ENCODE data around the gene TRPV5. TPM values are rescaled to one million over a fixed set of nuclear protein-coding genes. Genes with fewer than 3 reads are reported as not detected.

TRPV5 gene
- total and polyA plus RNA-seq, 4 donors = not detected

DNA sequence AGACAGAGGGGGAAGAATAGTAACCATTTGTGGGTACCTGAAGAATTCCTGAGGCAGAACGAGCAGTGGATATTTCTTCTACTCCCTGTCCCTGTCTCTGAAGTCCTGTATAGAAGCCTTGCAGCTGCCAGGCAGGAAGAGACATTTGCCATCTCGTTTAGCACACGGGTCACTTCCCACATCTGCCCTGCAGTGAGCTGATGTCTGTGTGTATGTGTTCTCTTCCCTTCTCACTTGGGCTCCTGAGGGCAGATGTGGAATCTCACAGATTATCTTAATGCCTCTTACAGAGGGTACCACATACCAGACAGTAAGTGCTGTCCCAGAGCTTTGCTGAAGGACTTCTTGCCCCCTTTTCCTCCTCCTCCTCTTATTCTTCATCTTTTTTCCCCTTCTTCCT lies 33.9 kb downstream of the TRPV5 start:
- no peak for ATAC-seq (ENCODE audit: low FRiP score)
- intact Hi-C loops (cut with DNase I) = no loop called here
- Histone ChIP-seq H3K27ac (ENCODE audit: low read depth in 1 of 2, low read length in 2 of 2) (no peak overlapping the region), H3K36me3 (ENCODE audit: control insufficient read depth in 1 of 2, insufficient read depth in 2 of 2, low read length in 1 of 2) (no peaks in the 10 kb centered on the region), H3K4me3 (ENCODE audit: low read length in 2 of 2) (no peak overlapping the region), H3K27me3 (ENCODE audit: control insufficient read depth in 1 of 2, insufficient read depth in 2 of 2, low read length in 1 of 2) (no peaks in the 10 kb centered on the region), H3K9me3 (ENCODE audit: control insufficient read depth, low read length) (peaks cover under 1% of the 10 kb centered on the region), H3K4me1 (ENCODE audit: control insufficient read depth in 1 of 2, insufficient read depth in 2 of 2, low read length in 2 of 2) (no peaks in the 10 kb centered on the region)
- 29 to 46% methylated on average over 3 of the region's 3 CpGs for WGBS, 2 donors
- DNase-seq = no peak

DNA sequence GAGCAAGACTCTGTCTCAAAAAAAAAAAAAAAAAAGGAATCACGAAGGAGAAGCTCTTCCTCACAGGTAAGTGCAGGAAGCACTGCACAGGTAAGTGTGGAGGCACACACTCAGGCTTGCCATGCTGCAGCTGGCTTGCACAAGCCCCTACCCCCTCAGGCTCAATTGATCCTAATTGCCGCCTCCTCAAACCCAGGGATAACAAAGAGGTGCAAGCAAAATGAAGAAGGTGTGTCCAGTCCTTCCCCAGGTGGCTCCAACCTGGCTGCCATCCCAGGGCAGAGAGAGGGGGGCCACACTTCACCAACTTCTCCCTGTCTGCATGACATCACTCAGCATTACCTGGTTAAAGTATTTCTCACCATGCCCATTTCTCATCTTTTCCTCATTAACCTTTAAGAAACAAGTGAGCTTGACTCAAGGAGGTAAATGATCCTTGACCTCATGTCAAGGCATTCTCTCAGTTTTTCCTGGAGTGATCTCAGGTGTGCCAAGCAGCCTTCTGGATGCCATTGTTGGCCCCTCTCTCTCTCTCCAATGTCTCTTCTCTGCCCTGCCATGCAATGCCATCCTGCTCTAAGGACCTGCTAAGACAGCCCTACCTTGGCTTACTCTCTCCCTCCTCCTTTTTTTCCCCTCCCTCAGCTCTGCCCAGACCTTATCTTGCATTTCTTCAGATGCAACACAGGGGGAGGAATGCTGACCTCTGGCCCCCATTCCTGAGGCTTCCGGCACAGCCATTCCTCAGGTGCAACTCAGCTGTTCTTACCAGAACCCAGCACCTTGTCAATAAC lies 35.0 kb downstream of the TRPV5 start:
- Histone ChIP-seq H3K27me3 (ENCODE audit: control insufficient read depth in 1 of 2, insufficient read depth in 2 of 2, low read length in 1 of 2) (no peaks in the 10 kb centered on the region), H3K27ac (ENCODE audit: low read depth in 1 of 2, low read length in 2 of 2) (no peak overlapping the region), H3K36me3 (ENCODE audit: control insufficient read depth in 1 of 2, insufficient read depth in 2 of 2, low read length in 1 of 2) (no peaks in the 10 kb centered on the region), H3K4me3 (ENCODE audit: low read length in 2 of 2) (no peak overlapping the region), H3K4me1 (ENCODE audit: control insufficient read depth in 1 of 2, insufficient read depth in 2 of 2, low read length in 2 of 2) (no peaks in the 10 kb centered on the region), H3K9me3 (ENCODE audit: control insufficient read depth, low read length) (no peaks in the 10 kb centered on the region)
- ATAC-seq (ENCODE audit: low FRiP score) (no peak), DNase-seq (no peak)
- 69 to 79% methylated on average over 3 of the region's 3 CpGs for WGBS, 2 donors
- intact Hi-C loops (cut with DNase I) = no loop called here

DNA sequence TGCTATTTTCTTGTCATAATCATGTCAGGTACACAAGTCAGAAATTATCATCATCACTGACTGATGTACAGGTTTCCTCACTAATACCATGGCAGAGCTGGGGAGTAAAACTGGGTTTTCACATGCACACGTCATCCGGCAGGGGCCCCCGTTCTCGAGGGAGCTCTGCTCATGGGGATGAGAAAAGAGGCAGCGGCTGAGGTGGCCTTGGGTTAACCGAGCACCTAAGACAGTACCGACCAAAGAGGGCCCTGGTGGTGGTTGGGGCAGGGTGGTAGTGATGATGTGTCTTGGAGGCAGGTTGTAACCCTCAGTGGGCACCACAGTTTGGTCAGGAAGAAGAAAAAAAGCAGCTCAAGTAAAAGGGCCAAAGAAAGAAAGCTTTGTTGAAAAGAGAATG lies 35.9 kb downstream of the TRPV5 start:
- Histone ChIP-seq H3K9me3 (ENCODE audit: control insufficient read depth, low read length) (no peaks in the 10 kb centered on the region), H3K27me3 (ENCODE audit: control insufficient read depth in 1 of 2, insufficient read depth in 2 of 2, low read length in 1 of 2) (no peaks in the 10 kb centered on the region), H3K4me1 (ENCODE audit: control insufficient read depth in 1 of 2, insufficient read depth in 2 of 2, low read length in 2 of 2) (no peaks in the 10 kb centered on the region), H3K4me3 (ENCODE audit: low read length in 2 of 2) (no peak overlapping the region), H3K27ac (ENCODE audit: low read depth in 1 of 2, low read length in 2 of 2) (no peak overlapping the region), H3K36me3 (ENCODE audit: control insufficient read depth in 1 of 2, insufficient read depth in 2 of 2, low read length in 1 of 2) (no peaks in the 10 kb centered on the region)
- 87 to 92% methylated on average over 7 of the region's 7 CpGs for WGBS, 2 donors
- DNase-seq = no peak
- ATAC-seq (ENCODE audit: low FRiP score) = no peak
- intact Hi-C loops (cut with DNase I) = no loop called here

DNA sequence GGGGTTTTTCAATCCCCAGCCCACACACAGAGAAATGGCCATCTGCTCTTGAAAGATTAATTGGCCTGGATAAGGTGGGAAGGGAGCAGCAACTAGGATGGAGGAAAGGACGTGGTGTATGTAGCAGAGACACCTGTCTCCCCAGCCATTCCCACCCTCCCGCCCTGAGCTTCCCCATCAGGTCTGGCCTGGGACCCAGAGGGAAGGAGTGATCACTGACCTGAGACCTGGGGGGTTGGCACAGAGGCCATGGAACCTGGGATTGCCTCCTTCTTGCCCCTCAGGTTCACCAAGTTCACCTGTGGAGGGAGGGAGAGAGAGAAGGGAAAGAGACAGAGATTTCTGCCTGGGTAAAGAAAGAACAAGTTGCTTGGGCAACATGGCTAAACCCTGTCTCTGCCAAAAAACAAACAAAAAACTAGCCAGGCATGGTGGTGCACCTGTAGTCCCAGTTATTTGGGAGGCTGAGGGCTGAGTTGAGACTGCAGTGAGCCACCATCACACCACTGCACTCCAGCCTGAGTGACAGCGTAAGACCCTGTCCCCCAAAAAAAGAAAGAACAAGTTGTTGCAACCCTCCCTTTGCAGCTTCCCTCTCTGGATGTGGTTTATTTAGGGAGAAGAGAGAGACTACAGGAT lies 36.7 kb downstream of the TRPV5 start:
- WGBS, 2 donors = 90 to 98% methylated on average over 3 of the region's 3 CpGs
- Histone ChIP-seq H3K27me3 (ENCODE audit: control insufficient read depth in 1 of 2, insufficient read depth in 2 of 2, low read length in 1 of 2) (no peaks in the 10 kb centered on the region), H3K4me3 (ENCODE audit: low read length in 2 of 2) (no peak overlapping the region), H3K36me3 (ENCODE audit: control insufficient read depth in 1 of 2, insufficient read depth in 2 of 2, low read length in 1 of 2) (no peaks in the 10 kb centered on the region), H3K9me3 (ENCODE audit: control insufficient read depth, low read length) (no peaks in the 10 kb centered on the region), H3K4me1 (ENCODE audit: control insufficient read depth in 1 of 2, insufficient read depth in 2 of 2, low read length in 2 of 2) (no peaks in the 10 kb centered on the region), H3K27ac (ENCODE audit: low read depth in 1 of 2, low read length in 2 of 2) (no peak overlapping the region)
- no peak for DNase-seq
- ATAC-seq (ENCODE audit: low FRiP score) = no peak
- intact Hi-C loops (cut with DNase I) = no loop called here

DNA sequence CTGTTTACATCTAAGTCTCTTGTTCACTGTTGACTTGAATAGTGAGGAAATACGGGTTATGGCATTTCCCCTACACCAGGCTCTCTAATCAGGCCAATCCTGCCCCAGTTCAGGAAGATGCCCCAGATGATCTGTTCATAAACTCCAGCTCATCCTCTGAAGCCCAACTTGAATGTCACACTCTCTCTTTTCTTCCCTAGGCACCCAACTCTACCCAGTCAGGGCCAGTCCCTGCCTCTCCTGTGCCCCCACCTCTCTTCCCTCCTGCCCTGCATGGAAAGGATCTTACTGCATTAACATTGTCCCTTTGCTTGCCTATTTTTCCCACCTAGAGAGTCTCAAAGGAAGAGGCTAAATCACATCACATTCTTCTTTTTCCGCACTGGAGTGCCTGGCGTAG lies 37.4 kb downstream of the TRPV5 start:
- intact Hi-C loops (cut with DNase I) = no loop called here
- Histone ChIP-seq H3K9me3 (ENCODE audit: control insufficient read depth, low read length) (no peaks in the 10 kb centered on the region), H3K27ac (ENCODE audit: low read depth in 1 of 2, low read length in 2 of 2) (no peak overlapping the region), H3K4me1 (ENCODE audit: control insufficient read depth in 1 of 2, insufficient read depth in 2 of 2, low read length in 2 of 2) (no peaks in the 10 kb centered on the region), H3K27me3 (ENCODE audit: control insufficient read depth in 1 of 2, insufficient read depth in 2 of 2, low read length in 1 of 2) (no peaks in the 10 kb centered on the region), H3K36me3 (ENCODE audit: control insufficient read depth in 1 of 2, insufficient read depth in 2 of 2, low read length in 1 of 2) (no peaks in the 10 kb centered on the region), H3K4me3 (ENCODE audit: low read length in 2 of 2) (no peak overlapping the region)
- DNase-seq (no peak), ATAC-seq (ENCODE audit: low FRiP score) (no peak)
- WGBS, 2 donors = 94 to 95% methylated on average over 3 of the region's 3 CpGs

DNA sequence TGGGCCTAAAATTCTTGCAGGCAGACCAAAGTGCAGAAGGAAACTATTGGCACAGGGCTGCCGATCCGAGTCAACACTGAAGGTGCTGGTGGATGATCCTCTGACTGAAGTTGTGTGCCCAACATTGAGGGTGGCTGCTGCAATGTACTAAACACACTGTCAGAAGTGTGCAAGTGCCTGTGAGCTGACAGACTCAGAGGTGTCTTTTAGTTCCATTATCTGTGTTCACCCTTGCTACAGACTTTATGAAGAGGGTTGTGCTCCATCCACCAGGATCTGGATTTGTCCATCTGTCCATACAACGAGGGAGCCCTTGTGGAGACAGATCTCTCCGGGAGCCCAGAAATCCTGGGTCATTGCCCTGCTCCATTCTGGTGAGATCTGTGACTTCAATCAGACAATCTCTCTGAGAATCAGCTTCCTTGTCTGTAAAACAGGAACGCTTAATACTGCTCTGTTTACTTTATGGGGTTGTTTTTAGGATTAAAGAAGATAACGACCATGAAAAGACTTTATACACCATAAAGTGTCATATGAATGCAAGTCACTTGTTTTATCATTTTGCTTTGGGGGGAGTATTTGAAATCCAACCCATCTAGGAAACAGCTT lies 38.5 kb downstream of the TRPV5 start:
- Histone ChIP-seq H3K9me3 (ENCODE audit: control insufficient read depth, low read length) (no peaks in the 10 kb centered on the region), H3K27ac (ENCODE audit: low read depth in 1 of 2, low read length in 2 of 2) (no peak overlapping the region), H3K4me3 (ENCODE audit: low read length in 2 of 2) (no peak overlapping the region), H3K36me3 (ENCODE audit: control insufficient read depth in 1 of 2, insufficient read depth in 2 of 2, low read length in 1 of 2) (no peaks in the 10 kb centered on the region), H3K27me3 (ENCODE audit: control insufficient read depth in 1 of 2, insufficient read depth in 2 of 2, low read length in 1 of 2) (no peaks in the 10 kb centered on the region), H3K4me1 (ENCODE audit: control insufficient read depth in 1 of 2, insufficient read depth in 2 of 2, low read length in 2 of 2) (no peaks in the 10 kb centered on the region)
- no peak for ATAC-seq (ENCODE audit: low FRiP score)
- DNase-seq = no peak
- intact Hi-C loops (cut with DNase I) = no loop called here
- WGBS, 2 donors = 75 to 78% methylated on average over 6 of the region's 6 CpGs

DNA sequence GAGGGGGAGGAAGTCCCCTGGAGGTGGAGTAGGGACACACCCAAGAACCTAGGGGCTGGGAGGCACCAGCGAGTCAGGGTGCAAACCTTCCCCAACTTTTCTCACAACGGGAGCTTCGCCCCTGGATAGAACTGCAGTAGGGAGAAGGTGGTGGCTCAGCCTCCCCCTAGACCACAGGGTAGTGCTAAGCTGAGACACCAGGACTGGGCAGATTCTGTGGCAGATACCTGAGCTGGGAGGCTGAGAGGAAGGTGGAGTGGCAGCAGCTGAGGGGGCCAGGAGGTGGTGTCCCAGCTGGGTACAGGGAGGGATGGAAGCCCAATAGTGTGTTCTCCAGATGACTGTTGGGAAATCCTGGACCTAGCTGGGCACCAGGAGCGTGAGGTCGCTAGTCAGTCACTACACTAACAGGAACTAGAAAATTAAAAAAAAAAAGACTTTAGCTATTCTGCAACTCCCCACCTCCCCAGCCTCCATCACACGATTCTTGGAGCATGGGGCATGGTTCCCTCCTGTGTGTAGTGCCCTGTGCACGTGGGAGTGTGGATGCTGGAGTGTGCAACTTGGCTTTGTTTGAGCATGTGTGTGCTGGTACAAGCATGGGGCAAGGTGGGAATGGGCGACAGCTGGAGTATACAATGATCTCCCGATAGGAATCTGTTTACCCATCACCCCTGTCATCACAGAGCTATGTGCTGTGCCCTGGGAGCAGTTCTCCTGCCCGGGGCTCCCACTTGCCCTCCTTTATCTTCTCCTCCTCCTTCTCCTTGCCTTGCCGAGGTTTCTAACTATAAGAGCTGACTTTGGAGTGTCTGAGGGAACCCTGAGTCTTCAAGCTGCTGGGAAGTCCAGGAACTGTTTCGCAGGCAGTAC lies 39.2 kb downstream of the TRPV5 start:
- H3K4me1 ChIP-seq (ENCODE audit: control insufficient read depth in 1 of 2, insufficient read depth in 2 of 2, low read length in 2 of 2) = no peaks in the 10 kb centered on the region
- H3K36me3 ChIP-seq (ENCODE audit: control insufficient read depth in 1 of 2, insufficient read depth in 2 of 2, low read length in 1 of 2) = no peaks in the 10 kb centered on the region
- no peaks in the 10 kb centered on the region for H3K27me3 ChIP-seq (ENCODE audit: control insufficient read depth in 1 of 2, insufficient read depth in 2 of 2, low read length in 1 of 2)
- intact Hi-C loops (cut with DNase I) = no loop called here
- H3K9me3 ChIP-seq (ENCODE audit: control insufficient read depth, low read length) = no peaks in the 10 kb centered on the region
- WGBS, 2 donors = 79 to 82% methylated on average over 12 of the region's 12 CpGs
- DNase-seq (no peak), ATAC-seq (ENCODE audit: low FRiP score) (no peak)
- no peak overlapping the region for H3K27ac ChIP-seq (ENCODE audit: low read depth in 1 of 2, low read length in 2 of 2)
- no peak overlapping the region for H3K4me3 ChIP-seq (ENCODE audit: low read length in 2 of 2)

DNA sequence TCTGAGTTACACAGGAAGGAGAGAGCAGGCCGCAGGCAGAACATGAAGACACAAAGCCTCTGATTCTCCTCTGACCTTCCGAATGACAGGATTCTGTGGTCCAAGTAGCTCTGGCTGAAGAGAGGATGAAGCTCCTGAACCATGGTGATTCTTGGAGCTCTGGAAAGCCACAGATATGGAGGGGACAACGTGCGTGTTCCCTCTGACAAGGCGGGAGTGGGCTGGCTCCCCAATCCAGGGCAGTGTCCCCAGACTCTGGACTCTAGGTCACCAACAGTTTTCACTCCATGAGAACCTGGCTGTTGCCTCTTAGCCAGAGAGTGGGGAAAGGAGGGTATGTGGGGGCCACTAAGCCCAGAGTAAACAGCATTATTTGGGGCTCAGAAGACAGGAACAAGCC lies 40.6 kb downstream of the TRPV5 start:
- Histone ChIP-seq H3K27me3 (ENCODE audit: control insufficient read depth in 1 of 2, insufficient read depth in 2 of 2, low read length in 1 of 2) (no peaks in the 10 kb centered on the region), H3K4me3 (ENCODE audit: low read length in 2 of 2) (no peak overlapping the region), H3K27ac (ENCODE audit: low read depth in 1 of 2, low read length in 2 of 2) (no peak overlapping the region), H3K4me1 (ENCODE audit: control insufficient read depth in 1 of 2, insufficient read depth in 2 of 2, low read length in 2 of 2) (no peaks in the 10 kb centered on the region), H3K36me3 (ENCODE audit: control insufficient read depth in 1 of 2, insufficient read depth in 2 of 2, low read length in 1 of 2) (no peaks in the 10 kb centered on the region), H3K9me3 (ENCODE audit: control insufficient read depth, low read length) (no peaks in the 10 kb centered on the region)
- ATAC-seq (ENCODE audit: low FRiP score) (no peak), DNase-seq (no peak)
- 90 to 91% methylated on average over 5 of the region's 5 CpGs for WGBS, 2 donors
- intact Hi-C loops (cut with DNase I) = no loop called here

Data from aorta (tissue), 5 donors.